ENCODE results near the gene TMEM131L. TPM values are rescaled to one million over a fixed set of nuclear protein-coding genes. Genes with fewer than 3 reads are reported as not detected.

Gene TMEM131L
- polyA plus RNA-seq, 3 donors, result 25.3 to 29.6 (median 28.7) TPM

DNA sequence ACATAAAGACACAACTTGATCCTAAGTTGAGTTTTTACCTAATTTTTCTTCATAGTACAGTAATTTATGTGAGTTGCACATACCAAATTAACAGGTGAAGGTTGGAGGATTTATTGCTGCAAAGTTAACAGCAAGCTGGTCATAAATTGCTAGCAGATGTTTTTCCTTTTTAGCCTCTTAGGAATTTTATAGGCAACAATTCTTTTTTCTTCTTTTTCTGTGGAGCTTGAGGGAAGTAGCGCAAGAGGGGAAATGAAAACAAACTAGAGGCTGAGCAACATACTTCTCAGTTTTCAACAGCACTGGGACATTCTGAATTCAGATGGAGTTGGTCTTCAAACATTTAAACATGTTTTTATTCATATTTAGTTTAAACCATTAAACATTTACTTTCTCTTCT is 154.2 kb downstream of the TMEM131L start:
- DNase-seq (ENCODE audit: extremely low read depth in 1 of 11, low read depth in 9 of 11, low spot score in 4 of 11), result peak in 3 of 11 donors; percentile 17 to 28 (median 19)

DNA sequence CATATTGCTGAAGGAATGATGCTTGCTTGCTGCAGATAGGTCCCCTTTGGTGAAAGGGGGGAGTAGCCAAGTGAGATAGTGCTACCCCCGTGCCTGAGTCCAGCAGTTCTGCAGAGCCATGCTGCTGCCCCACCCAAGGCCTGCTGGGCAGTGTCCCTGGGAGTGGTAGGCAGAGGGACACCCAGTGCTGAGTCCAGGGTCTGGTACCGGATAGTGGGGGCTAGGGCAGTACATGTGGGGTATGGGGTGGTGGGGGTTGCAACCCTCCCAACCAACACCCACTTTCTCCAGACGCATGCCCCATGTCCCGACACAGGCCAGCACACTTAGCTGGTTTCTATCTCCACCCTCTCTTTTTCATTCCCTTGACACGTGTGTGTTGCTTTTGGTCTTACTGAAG is 155.9 kb downstream of the TMEM131L start:
- DNase-seq (ENCODE audit: extremely low read depth in 1 of 11, low read depth in 9 of 11, low spot score in 4 of 11), result no peak

GRCh38 chr4:153622778-153623240 is 156.6 kb downstream of the TMEM131L start:
- DNase-seq (ENCODE audit: extremely low read depth in 1 of 11, low read depth in 9 of 11, low spot score in 4 of 11), result no peak

DNA sequence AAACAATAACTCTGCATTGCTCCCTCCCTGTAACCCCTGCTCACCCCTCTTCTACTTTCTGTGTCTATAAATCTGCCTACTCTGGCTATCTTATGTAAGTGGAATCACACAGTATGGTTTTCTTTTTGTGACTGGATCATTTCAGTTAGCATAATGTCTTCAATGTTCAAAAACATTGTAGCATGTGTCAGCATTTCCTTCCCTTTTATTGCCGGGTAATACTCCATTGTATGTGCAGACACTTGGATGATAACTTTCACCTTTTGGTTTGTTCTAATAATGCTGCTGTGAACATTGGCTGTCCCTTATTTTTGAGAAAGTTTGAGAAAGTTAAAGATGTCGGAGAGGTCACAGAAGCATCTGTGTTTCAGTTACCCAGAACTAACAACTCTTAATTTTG is 157.3 kb downstream of the TMEM131L start:
- no peak for DNase-seq (ENCODE audit: extremely low read depth in 1 of 11, low read depth in 9 of 11, low spot score in 4 of 11)

- no peak for DNase-seq (ENCODE audit: extremely low read depth in 1 of 11, low read depth in 9 of 11, low spot score in 4 of 11)
Measured at GRCh38 chr4:153628796-153629315, 162.7 kb downstream of the TMEM131L start.

DNA sequence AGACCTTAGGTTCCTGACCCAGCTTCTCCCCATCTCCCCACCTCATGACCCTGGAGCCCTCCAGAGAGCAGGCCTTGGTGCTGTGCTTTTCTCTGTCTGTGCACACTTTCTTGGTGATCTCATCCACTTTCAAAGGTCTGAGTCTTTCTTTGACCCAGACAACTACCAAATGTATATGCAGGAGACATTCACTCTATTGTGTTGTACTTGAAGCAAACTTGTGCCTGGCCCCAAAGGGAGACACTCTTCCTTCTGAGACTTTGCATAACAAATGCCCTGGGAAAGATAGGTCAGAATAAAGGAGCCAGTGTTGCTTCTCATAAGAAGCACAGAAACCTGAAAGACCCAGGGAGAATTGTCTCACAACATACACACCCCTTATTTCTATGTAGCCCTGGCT is 163.6 kb downstream of the TMEM131L start:
- DNase-seq (ENCODE audit: extremely low read depth in 1 of 11, low read depth in 9 of 11, low spot score in 4 of 11), result no peak

- no peak for DNase-seq (ENCODE audit: extremely low read depth in 1 of 11, low read depth in 9 of 11, low spot score in 4 of 11)
Measured at GRCh38 chr4:153634738-153635353, 168.7 kb downstream of the TMEM131L start.

GRCh38 chr4:153635846-153636245 is 169.7 kb downstream of the TMEM131L start:
- DNase-seq (ENCODE audit: extremely low read depth in 1 of 11, low read depth in 9 of 11, low spot score in 4 of 11), result no peak

DNA sequence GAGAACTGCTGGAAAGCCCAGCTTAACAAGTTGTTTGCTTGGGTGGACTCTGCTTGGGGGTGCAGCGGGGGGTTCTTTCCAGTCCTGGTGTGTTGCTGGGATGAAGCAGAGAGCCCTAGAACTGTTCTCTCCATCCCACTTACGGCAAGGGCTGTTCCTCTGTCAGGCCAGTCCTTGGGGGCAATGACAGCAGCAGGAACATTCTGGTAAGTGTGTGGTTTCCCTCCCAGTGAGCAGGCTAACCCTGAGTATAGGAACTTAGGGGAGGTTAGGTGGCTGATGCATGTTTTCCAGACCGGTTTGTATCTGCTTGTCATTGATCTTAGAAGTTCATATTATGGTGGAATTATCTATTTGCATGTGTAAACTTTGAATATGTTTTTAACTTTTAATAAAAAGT is 171.0 kb downstream of the TMEM131L start:
- DNase-seq (ENCODE audit: extremely low read depth in 1 of 11, low read depth in 9 of 11, low spot score in 4 of 11), result no peak

DNA sequence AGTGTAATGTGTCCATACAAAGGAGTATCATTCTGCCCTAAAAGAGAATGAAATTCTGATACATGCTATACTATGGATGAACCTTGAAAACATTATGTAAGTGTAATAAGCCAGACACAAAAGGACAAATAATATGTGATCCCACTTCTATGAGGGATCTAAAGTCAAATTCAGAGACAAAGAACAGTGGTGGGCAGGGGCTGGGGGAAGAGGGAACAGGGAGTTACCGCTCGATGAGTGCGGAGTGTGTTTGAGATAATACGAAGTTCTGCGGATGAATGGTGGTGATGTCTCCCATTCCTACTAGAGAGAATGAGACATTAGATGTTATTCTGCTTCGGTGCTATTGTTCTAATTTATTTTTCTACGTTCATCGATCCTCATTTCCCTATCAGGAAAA is 171.9 kb downstream of the TMEM131L start:
- DNase-seq (ENCODE audit: extremely low read depth in 1 of 11, low read depth in 9 of 11, low spot score in 4 of 11), result no peak

DNA sequence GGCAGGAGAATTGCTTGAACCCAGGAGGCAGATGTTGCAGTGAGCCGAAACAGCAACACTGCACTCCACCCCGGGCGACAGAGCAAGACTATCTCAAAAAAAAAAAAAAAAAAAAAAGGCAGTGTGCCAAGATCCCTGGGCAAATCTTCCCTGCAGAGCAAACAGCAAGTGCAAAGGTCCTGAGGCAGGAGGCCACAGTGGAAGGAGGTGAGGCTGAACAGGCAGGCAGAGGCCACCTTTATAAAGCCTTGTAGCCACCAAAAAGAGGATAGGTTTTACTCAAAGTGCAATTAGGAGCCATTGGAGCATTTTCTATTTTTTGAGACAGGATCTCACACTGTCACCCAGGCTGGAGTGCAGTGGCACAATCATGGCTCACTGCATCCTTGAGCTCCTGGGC is 172.8 kb downstream of the TMEM131L start:
- DNase-seq (ENCODE audit: extremely low read depth in 1 of 11, low read depth in 9 of 11, low spot score in 4 of 11), result no peak

DNA sequence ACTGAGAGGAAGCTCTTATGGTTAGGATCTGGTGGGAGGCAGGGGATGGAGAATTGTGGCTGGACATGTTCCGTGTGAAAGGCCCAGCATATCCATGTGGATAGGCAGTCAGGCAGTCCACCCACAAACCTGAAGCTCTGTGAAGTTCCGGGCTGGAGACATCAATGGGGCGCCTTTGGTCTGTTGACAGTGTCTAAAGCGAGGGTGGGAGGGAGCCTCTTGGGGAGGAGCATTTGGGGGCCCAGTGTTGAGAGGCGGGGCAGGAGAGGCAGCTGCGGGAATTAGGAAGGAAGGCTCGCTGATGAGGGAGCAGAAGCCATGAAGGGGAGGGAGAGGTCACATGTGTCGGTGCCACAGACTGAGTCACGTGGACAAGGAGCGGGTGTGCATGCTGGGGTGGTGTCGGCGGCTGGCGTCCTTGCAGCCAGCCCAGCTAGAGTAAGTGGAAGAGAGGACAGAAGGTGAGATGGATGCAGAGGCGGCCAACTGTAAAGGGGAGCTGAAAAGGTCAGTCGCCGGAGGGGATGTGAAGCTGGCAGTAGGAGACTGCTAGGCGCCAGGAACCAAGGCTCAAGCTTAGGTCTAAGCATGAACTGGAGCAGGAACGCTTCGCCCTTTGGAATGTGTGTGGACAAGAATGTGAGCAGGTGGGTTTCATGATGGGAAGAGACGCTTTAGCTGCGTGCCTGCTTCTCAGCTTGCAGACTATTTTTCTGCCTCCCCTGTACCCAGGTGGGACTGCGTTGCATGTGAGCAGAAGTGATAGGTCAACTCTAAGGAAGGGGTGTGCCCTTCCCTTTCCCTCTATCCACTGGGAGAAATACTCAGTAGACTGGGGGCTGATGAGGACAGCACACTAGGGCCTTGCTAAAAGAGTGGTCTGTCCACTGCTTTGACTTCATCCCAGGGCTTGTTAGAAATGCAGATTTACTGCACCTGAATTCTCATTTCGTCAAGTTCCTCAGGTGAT is 174.0 kb downstream of the TMEM131L start:
- DNase-seq (ENCODE audit: extremely low read depth in 1 of 11, low read depth in 9 of 11, low spot score in 4 of 11), result peak in 3 of 11 donors; percentile 12 to 44 (median 35)

DNA sequence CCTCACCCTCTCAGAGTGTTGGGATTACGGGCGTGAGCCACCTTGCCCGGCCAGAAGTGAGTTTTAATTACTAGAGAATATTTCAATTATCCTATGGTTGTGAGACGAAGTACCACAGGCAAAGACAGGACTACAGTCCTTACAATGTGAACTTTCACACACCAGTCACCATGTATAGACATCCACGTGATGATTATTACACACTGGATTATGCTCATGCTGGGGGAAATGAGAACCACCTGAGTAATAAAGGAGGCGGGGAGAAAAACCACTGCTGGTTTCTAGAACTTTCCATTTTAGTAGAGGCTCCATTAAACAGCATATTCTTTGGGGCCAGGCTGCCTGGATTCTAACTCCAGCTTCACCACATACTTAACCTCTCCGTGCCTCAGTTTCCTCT is 175.4 kb downstream of the TMEM131L start:
- DNase-seq (ENCODE audit: extremely low read depth in 1 of 11, low read depth in 9 of 11, low spot score in 4 of 11), result no peak

DNA sequence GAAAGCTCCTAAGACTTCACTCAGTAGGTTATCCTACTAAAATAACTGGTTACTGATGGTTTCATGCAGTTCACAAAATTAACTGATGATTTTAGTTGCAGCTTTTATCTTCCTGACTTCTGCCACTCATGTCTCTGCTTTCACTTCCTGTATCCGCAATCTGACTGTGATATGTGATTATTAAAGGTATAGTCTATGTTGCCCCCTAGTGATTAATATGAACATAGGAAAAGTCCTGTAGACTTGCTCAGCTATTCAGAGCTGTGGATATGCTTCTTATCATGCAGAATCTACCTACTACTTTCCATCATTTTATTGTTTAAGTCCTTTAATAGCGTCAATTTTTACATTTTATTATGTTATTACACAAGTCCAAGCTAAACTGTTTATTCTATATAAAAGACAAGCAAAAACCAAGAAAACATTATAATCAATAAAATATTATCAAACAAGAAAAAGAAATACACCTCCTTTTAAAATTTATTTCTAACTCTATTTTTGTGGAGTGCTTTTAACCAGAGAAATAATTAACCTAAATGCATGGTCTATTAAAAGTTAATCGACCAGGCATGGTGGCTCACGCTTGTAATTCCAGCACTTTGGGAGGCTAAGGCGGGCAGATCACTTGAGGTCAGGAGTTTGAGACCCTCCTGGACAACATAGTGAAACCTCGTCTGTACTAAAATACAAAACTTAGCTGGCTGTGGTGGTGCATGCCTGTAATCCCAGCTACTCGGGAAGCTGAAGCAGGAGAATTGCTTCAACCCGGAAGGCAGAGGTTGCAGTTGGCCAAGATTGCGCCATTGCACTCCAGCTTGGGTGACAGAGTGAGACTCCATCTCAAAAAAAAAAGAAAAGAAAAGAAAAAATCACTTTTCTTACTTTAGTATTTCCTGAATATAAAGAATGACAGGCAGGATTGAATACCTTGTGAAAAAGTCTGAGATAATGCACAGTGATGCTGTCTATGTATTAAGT is 177.5 kb downstream of the TMEM131L start:
- no peak for DNase-seq (ENCODE audit: extremely low read depth in 1 of 11, low read depth in 9 of 11, low spot score in 4 of 11)

DNA sequence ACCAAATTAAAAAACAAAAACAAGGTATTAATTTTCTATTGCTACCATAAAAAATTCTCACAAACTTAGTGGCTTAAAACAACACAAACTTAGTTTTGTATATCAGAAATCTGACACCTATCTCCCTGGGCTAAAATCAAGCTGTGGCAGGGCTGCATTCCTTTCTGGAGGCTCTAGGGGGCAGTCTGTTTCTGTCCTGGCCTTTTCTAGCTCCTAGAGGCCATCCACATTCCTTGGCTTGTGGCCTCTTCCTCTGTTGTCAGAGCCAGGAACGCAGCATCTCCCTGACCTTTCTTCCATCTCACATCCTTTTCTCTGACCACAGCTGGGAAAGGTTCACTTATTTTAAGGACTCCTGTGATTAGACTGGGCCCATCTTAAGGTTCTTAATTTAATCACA is 179.0 kb downstream of the TMEM131L start:
- no peak for DNase-seq (ENCODE audit: extremely low read depth in 1 of 11, low read depth in 9 of 11, low spot score in 4 of 11)

DNA sequence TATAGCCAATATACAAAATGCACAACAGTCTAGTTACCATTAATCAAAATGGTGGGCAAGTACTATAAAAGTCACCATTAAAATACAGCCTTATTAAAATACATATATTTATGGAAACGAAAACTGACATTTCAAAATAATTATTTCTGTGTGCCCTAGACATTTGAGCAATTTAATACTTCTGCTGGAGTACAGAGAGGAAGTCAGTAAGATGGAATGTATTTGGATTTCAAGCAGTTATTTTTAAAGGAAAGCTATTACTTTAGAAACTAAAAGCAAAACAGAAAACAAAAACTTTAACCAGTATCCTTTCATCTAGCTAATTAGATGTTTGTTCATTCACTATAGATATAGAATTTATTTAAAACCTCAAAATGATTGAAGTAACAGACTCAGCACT is 180.1 kb downstream of the TMEM131L start:
- DNase-seq (ENCODE audit: extremely low read depth in 1 of 11, low read depth in 9 of 11, low spot score in 4 of 11), result no peak

DNA sequence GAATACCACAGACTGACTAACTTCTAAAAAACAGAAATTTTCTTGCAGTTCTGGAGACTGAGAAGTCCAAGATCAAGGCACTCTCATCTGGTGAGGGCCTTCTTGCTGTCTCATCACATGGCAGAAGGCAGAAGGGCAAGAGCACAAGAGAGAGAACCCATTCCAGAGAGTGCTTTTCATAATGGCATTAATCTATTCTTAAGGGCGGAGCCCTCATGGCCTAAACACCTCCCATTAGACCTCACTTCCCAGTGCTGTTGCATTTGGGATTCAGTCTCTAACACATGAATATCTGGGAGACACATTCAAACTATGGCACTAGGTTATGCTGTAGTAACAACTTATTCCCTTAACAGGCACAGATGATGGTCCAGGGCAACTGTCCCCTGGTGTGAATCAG is 180.8 kb downstream of the TMEM131L start:
- no peak for DNase-seq (ENCODE audit: extremely low read depth in 1 of 11, low read depth in 9 of 11, low spot score in 4 of 11)

DNA sequence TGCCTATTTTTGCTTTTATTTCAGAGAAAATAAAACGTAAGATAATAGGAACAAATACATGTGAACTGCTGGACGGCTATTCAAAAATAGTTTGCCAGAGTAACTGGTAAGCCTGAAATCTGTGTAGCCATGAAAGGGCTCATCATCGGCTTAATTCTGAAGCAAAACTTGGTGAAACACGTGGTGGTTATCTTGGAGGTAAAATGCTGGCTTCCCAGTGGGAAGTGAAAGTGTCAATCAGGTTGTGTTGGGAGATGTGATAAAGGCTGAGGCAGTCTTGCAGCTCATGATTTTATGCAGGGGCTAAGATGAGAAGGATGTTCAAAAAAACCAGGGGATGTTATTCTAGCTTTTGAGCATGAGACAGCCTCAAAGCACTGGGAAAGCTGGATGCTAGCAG is 181.8 kb downstream of the TMEM131L start:
- DNase-seq (ENCODE audit: extremely low read depth in 1 of 11, low read depth in 9 of 11, low spot score in 4 of 11), result no peak

GRCh38 chr4:153649572-153649991 is 183.4 kb downstream of the TMEM131L start:
- DNase-seq (ENCODE audit: extremely low read depth in 1 of 11, low read depth in 9 of 11, low spot score in 4 of 11), result no peak

Measured in renal cortex interstitium (tissue), 11 donors.